C4-2B (cell line): ENCODE data around the gene ALDH4A1.

Source experiments
- H3K27ac ChIP-seq: fragments of 450-650 bp; 2 replicates; pipeline ENCODE4 v1.5.1; 2017
- CTCF ChIP-seq: fragments of 450-650 bp; conservative IDR thresholded peaks from 2 replicates; pipeline ENCODE4 v1.5.1; 2017; ENCODE audit warnings: mild to moderate bottlenecking
- ZFX ChIP-seq: fragments of 450-650 bp; IDR thresholded peaks from 2 replicates; pipeline ENCODE4 v1.6.1; 2017

ALDH4A1 gene

GRCh38 chr1:18919956-18920355, 17.6 kb upstream of the ALDH4A1 start:
- H3K27ac ChIP-seq = no peak overlapping the region
- no peak for TF ChIP-seq CTCF
- TF ChIP-seq ZFX = no peak

- H3K27ac ChIP-seq = no peak overlapping the region
These were observed 17.0 kb upstream of the ALDH4A1 start for GRCh38 chr1:18919197-18919905.

GRCh38 chr1:18918417-18918816, 16.1 kb upstream of the ALDH4A1 start:
- no peak for TF ChIP-seq ZFX
- H3K27ac ChIP-seq = no peak overlapping the region

More at GRCh38 chr1:18919197-18919905, 17.0 kb upstream of the ALDH4A1 start:
- TF ChIP-seq ZFX (no peak), CTCF (no peak)

GRCh38 chr1:18917071-18917799, 14.9 kb upstream of the ALDH4A1 start:
- H3K27ac ChIP-seq = no peak overlapping the region
- TF ChIP-seq CTCF = no peak

- no peak for TF ChIP-seq ZFX
- TF ChIP-seq CTCF = no peak
- H3K27ac ChIP-seq = no peak overlapping the region
These were observed 13.0 kb upstream of the ALDH4A1 start for GRCh38 chr1:18915341-18915740.

- no peak for TF ChIP-seq ZFX
- peak; percentile 80 for TF ChIP-seq CTCF
These were observed 10.9 kb upstream of the ALDH4A1 start for GRCh38 chr1:18913065-18913835.

GRCh38 chr1:18912550-18912949, 10.2 kb upstream of the ALDH4A1 start:
- no peak for TF ChIP-seq CTCF
- TF ChIP-seq ZFX = no peak
- H3K27ac ChIP-seq = no peak overlapping the region

More at GRCh38 chr1:18913065-18913835, 10.9 kb upstream of the ALDH4A1 start:
- H3K27ac ChIP-seq = no peak overlapping the region
